Measurements from ENCODE around the gene CTTNBP2NL.
"Not testable (repeated sequence)": the region's sequence is repeated elsewhere in the genome, so short reads cannot be mapped to it uniquely, and the experiment has no call there.

The CTTNBP2NL gene

GRCh38 chr1:112431038-112431437, 35.0 kb downstream of the CTTNBP2NL start:
- H3K9me3 ChIP-seq (ENCODE audit: insufficient read depth, low read depth, low read length), result no peaks in the 10 kb centered on the region
- H3K4me1 ChIP-seq (ENCODE audit: insufficient read depth, low read length), result no peaks in the 10 kb centered on the region
- peaks cover 17% of the 10 kb centered on the region; the same call in 1 of the 2 replicates for H3K36me3 ChIP-seq (ENCODE audit: insufficient read depth, low read length)
- H3K27ac ChIP-seq (ENCODE audit: low read depth, low read length), result no peak overlapping the region
- H3K4me3 ChIP-seq (ENCODE audit: low read length), result no peak overlapping the region
- no peaks in the 10 kb centered on the region for H3K27me3 ChIP-seq (ENCODE audit: insufficient read depth, low read length)
- no peak overlapping the region for H3K9ac ChIP-seq (ENCODE audit: low read depth, low read length)
- 90% methylated on average over 1 of the region's 1 CpG for WGBS

DNA sequence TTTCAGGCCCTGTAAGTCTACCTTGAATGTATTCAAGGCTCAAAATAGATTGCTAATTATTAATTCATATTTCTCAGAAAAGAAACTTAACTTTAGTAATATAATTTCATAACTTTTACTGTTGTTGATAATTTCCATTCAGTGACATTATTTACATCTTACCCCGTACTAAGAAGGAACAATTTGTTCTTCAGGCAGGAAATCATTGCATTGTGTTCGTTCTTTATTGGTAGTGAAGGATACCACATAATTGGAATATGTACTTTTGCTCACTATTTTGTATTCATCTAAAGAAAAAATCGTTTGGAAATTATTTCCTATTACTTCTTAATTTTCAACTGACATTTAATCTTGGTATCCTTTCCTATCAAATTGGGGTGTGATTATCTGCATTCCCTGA, 39.4 kb downstream of the CTTNBP2NL start:
- no peak overlapping the region for H3K9ac ChIP-seq (ENCODE audit: low read depth, low read length)
- no peak overlapping the region for H3K4me3 ChIP-seq (ENCODE audit: low read length)
- H3K9me3 ChIP-seq (ENCODE audit: insufficient read depth, low read depth, low read length), result no peaks in the 10 kb centered on the region
- H3K4me1 ChIP-seq (ENCODE audit: insufficient read depth, low read length), result no peaks in the 10 kb centered on the region
- H3K36me3 ChIP-seq (ENCODE audit: insufficient read depth, low read length), result peaks cover 13% of the 10 kb centered on the region; the same call in 1 of the 2 replicates
- H3K27ac ChIP-seq (ENCODE audit: low read depth, low read length), result no peak overlapping the region
- 100% methylated on average over 2 of the region's 3 CpGs for WGBS
- H3K27me3 ChIP-seq (ENCODE audit: insufficient read depth, low read length), result no peaks in the 10 kb centered on the region

GRCh38 chr1:112436384-112437156, 40.6 kb downstream of the CTTNBP2NL start:
- Histone ChIP-seq H3K27ac (ENCODE audit: low read depth, low read length) (no peak overlapping the region), H3K36me3 (ENCODE audit: insufficient read depth, low read length) (peaks cover 9% of the 10 kb centered on the region; the same call in 1 of the 2 replicates), H3K9ac (ENCODE audit: low read depth, low read length) (no peak overlapping the region), H3K27me3 (ENCODE audit: insufficient read depth, low read length) (no peaks in the 10 kb centered on the region), H3K4me1 (ENCODE audit: insufficient read depth, low read length) (no peaks in the 10 kb centered on the region), H3K9me3 (ENCODE audit: insufficient read depth, low read depth, low read length) (no peaks in the 10 kb centered on the region), H3K4me3 (ENCODE audit: low read length) (no peak overlapping the region)
- WGBS, result 95% methylated on average over 5 of the region's 5 CpGs

DNA sequence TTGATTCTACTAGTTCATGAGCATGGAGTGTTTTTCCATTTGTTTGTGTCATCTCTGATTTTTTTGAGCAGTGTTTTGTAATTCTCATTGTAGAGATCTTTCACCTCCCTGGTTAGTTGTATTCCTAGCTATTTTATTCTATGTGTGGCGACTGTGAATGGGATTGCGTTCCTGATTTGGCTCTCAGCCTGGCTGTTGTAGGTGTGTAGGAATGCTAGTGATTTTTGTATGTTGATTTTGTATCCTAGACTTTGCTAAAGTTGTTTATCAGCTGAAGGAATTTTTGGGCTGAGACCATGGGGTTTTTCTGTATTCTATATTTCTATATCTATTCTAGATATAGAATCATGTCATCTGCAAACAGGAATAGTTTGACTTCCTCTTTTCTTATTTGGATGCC, 42.1 kb downstream of the CTTNBP2NL start:
- not testable (repeated sequence) for H3K9me3 ChIP-seq (ENCODE audit: insufficient read depth, low read depth, low read length)

GRCh38 chr1:112439592-112439991, 43.6 kb downstream of the CTTNBP2NL start:
- Histone ChIP-seq H3K4me3 (ENCODE audit: low read length) (no peak overlapping the region), H3K36me3 (ENCODE audit: insufficient read depth, low read length) (peaks cover 12% of the 10 kb centered on the region), H3K9ac (ENCODE audit: low read depth, low read length) (no peak overlapping the region), H3K9me3 (ENCODE audit: insufficient read depth, low read depth, low read length) (no peaks in the 10 kb centered on the region), H3K4me1 (ENCODE audit: insufficient read depth, low read length) (no peaks in the 10 kb centered on the region), H3K27ac (ENCODE audit: low read depth, low read length) (no peak overlapping the region), H3K27me3 (ENCODE audit: insufficient read depth, low read length) (no peaks in the 10 kb centered on the region)
- WGBS, result 86% methylated on average over 2 of the region's 2 CpGs

More for the DNA sequence above, 42.1 kb downstream of the CTTNBP2NL start:
- H3K4me3 ChIP-seq (ENCODE audit: low read length); H3K4me1 ChIP-seq (ENCODE audit: insufficient read depth, low read length); H3K27ac ChIP-seq (ENCODE audit: low read depth, low read length); H3K27me3 ChIP-seq (ENCODE audit: insufficient read depth, low read length); H3K9ac ChIP-seq (ENCODE audit: low read depth, low read length): not testable (repeated sequence)
- WGBS, result 96% methylated on average over 2 of the region's 2 CpGs
- peaks cover 12% of the 10 kb centered on the region for H3K36me3 ChIP-seq (ENCODE audit: insufficient read depth, low read length)

DNA sequence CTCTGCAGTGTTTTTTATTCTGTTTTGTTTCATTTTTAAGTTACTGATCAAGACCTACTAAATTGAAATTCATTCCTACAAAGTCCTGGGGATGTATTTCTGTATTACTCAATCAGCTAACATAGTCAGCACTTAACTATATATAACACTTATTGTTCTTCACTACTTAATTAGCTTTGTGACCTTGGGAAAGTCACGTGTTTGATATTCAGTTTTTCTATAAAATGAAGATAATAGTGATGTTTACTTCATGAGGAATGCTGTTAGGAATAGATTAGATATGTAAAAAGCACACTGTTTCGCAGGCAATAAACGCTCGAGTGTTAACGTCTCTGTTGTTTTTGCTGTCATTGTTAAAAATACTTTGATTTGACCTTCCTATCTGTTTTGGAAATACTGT, 44.6 kb downstream of the CTTNBP2NL start:
- Histone ChIP-seq H3K4me1 (ENCODE audit: insufficient read depth, low read length) (no peaks in the 10 kb centered on the region), H3K27ac (ENCODE audit: low read depth, low read length) (no peak overlapping the region), H3K4me3 (ENCODE audit: low read length) (no peak overlapping the region), H3K9me3 (ENCODE audit: insufficient read depth, low read depth, low read length) (no peaks in the 10 kb centered on the region), H3K9ac (ENCODE audit: low read depth, low read length) (no peak overlapping the region), H3K36me3 (ENCODE audit: insufficient read depth, low read length) (peaks cover 14% of the 10 kb centered on the region), H3K27me3 (ENCODE audit: insufficient read depth, low read length) (no peaks in the 10 kb centered on the region)
- WGBS, result 91% methylated on average over 5 of the region's 5 CpGs

GRCh38 chr1:112444269-112444668, 48.3 kb downstream of the CTTNBP2NL start:
- H3K27ac ChIP-seq (ENCODE audit: low read depth, low read length), result no peak overlapping the region
- WGBS, result 81% methylated on average over 1 of the region's 1 CpG
- H3K4me1 ChIP-seq (ENCODE audit: insufficient read depth, low read length), result no peaks in the 10 kb centered on the region
- no peaks in the 10 kb centered on the region for H3K27me3 ChIP-seq (ENCODE audit: insufficient read depth, low read length)
- H3K4me3 ChIP-seq (ENCODE audit: low read length), result no peak overlapping the region
- H3K36me3 ChIP-seq (ENCODE audit: insufficient read depth, low read length), result peaks cover 15% of the 10 kb centered on the region
- no peaks in the 10 kb centered on the region for H3K9me3 ChIP-seq (ENCODE audit: insufficient read depth, low read depth, low read length)
- H3K9ac ChIP-seq (ENCODE audit: low read depth, low read length), result no peak overlapping the region

- H3K9me3 ChIP-seq (ENCODE audit: insufficient read depth, low read depth, low read length), result no peaks in the 10 kb centered on the region
- no peak overlapping the region for H3K4me3 ChIP-seq (ENCODE audit: low read length)
- H3K9ac ChIP-seq (ENCODE audit: low read depth, low read length), result no peak overlapping the region
- H3K4me1 ChIP-seq (ENCODE audit: insufficient read depth, low read length), result no peaks in the 10 kb centered on the region
- H3K27ac ChIP-seq (ENCODE audit: low read depth, low read length), result no peak overlapping the region
- H3K27me3 ChIP-seq (ENCODE audit: insufficient read depth, low read length), result no peaks in the 10 kb centered on the region
- no CpG with 5 or more reads among the region's 1 CpG for WGBS
- peaks cover 26% of the 10 kb centered on the region for H3K36me3 ChIP-seq (ENCODE audit: insufficient read depth, low read length)
These were observed 49.6 kb downstream of the CTTNBP2NL start for GRCh38 chr1:112445596-112445995.

DNA sequence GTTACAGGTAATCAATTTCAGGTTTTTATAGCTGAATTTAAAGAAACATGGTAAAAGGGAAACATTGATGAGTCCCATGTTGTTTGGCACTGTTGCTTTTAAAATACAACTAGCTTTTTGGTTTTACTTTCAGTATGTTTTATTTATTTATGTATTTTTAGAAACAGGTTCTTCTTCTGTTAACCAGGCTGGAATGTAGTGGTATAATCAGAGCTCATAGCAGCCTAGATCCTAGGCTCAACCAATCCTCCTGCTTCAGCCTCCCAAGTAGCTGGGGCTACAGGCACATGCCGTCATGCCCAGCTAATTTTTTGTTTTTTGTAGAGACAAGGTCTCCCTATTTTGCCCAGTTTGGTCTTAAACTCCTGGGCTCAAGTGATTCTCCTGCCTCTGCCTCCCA, 50.4 kb downstream of the CTTNBP2NL start:
- Histone ChIP-seq H3K9me3 (ENCODE audit: insufficient read depth, low read depth, low read length) (no peaks in the 10 kb centered on the region), H3K4me3 (ENCODE audit: low read length) (no peak overlapping the region), H3K27ac (ENCODE audit: low read depth, low read length) (no peak overlapping the region), H3K4me1 (ENCODE audit: insufficient read depth, low read length) (no peaks in the 10 kb centered on the region), H3K27me3 (ENCODE audit: insufficient read depth, low read length) (no peaks in the 10 kb centered on the region), H3K36me3 (ENCODE audit: insufficient read depth, low read length) (peaks cover 30% of the 10 kb centered on the region), H3K9ac (ENCODE audit: low read depth, low read length) (no peak overlapping the region)
- 94% methylated on average over 1 of the region's 1 CpG for WGBS

- 97% methylated on average over 7 of the region's 8 CpGs for WGBS
- peaks cover 44% of the 10 kb centered on the region for H3K36me3 ChIP-seq (ENCODE audit: insufficient read depth, low read length)
- H3K9ac ChIP-seq (ENCODE audit: low read depth, low read length), result no peak overlapping the region
- no peaks in the 10 kb centered on the region for H3K9me3 ChIP-seq (ENCODE audit: insufficient read depth, low read depth, low read length)
- no peak overlapping the region for H3K4me3 ChIP-seq (ENCODE audit: low read length)
- no peaks in the 10 kb centered on the region for H3K4me1 ChIP-seq (ENCODE audit: insufficient read depth, low read length)
- H3K27ac ChIP-seq (ENCODE audit: low read depth, low read length), result no peak overlapping the region
- no peaks in the 10 kb centered on the region for H3K27me3 ChIP-seq (ENCODE audit: insufficient read depth, low read length)
These were observed 53.1 kb downstream of the CTTNBP2NL start for GRCh38 chr1:112448904-112449629.

GRCh38 chr1:112449630-112449983, 53.6 kb downstream of the CTTNBP2NL start:
- Histone ChIP-seq H3K27me3 (ENCODE audit: insufficient read depth, low read length) (no peaks in the 10 kb centered on the region), H3K9ac (ENCODE audit: low read depth, low read length) (no peak overlapping the region), H3K36me3 (ENCODE audit: insufficient read depth, low read length) (peaks cover 50% of the 10 kb centered on the region), H3K4me1 (ENCODE audit: insufficient read depth, low read length) (no peaks in the 10 kb centered on the region; the same call in 1 of the 2 replicates), H3K4me3 (ENCODE audit: low read length) (no peak overlapping the region), H3K27ac (ENCODE audit: low read depth, low read length) (no peak overlapping the region), H3K9me3 (ENCODE audit: insufficient read depth, low read depth, low read length) (no peaks in the 10 kb centered on the region)
